Heart right ventricle (tissue), 16 donors: Measurements from ENCODE around the gene CAMK2N2. TPM values are rescaled to one million over a fixed set of nuclear protein-coding genes. Genes with fewer than 3 reads are reported as not detected.

ENCODE experiments used
- ATAC-seq, 8 donors: fragments of 200-7000 bp; cut with Tn5 transposase; one replicate each; pipeline ENCODE4 v1.9.1; 2020; ENCODE audit warnings: mild to moderate bottlenecking in 8 of 8, moderate library complexity in 8 of 8, moderate number of reproducible peaks in 1 of 8
- DNase-seq, 2 donors: peaks; one replicate each; pipeline ENCODE4 v3.0.0-alpha.2; 2020
- H3K27ac ChIP-seq, 10 donors: fragments of 200-600 bp; sonication (generic) in 2 of 10; one replicate each; pipeline versions ENCODE4 v1.5.0 to v1.8.0; 2020 to 2022; ENCODE audit warnings: mild to moderate bottlenecking in 3 of 10
- H3K27me3 ChIP-seq, 7 donors: fragments of 200-600 bp; one replicate each; pipeline ENCODE4 v1.8.0; 2021 to 2022; ENCODE audit warnings: mild to moderate bottlenecking in 2 of 7
- H3K36me3 ChIP-seq, 9 donors: fragments of 200-600 bp; sonication (generic) in 1 of 9; one replicate each; pipeline versions ENCODE4 v1.5.0 to v1.8.0; 2020 to 2022; ENCODE audit warnings: mild to moderate bottlenecking in 2 of 9
- H3K4me1 ChIP-seq, 9 donors: fragments of 200-600 bp; sonication (generic) in 1 of 9; one replicate each; pipeline versions ENCODE4 v1.5.0 to v1.8.0; 2020 to 2022; ENCODE audit warnings: mild to moderate bottlenecking in 4 of 9
- H3K4me3 ChIP-seq, 10 donors: fragments of 200-600 bp; sonication (generic) in 2 of 10; one replicate each; pipeline versions ENCODE4 v1.5.0 to v1.8.0; 2020 to 2022; ENCODE audit warnings: mild to moderate bottlenecking in 7 of 10, moderate library complexity in 2 of 10
- H3K9me3 ChIP-seq, 11 donors: fragments of 200-600 bp in 10 of 11; sonication (generic) in 2 of 11; one replicate each; pipeline versions ENCODE4 v1.5.0 to v1.8.0; 2013 to 2022; ENCODE audit warnings: mild to moderate bottlenecking in 2 of 11, control low read depth in 1 of 11, moderate library complexity in 1 of 11
- WGBS, 2 donors: extraction: QIAGEN DNeasy Blood & Tissue Kit; methylation state at CpG; one replicate each; pipeline ENCODE4 v1.1.7; 2013; ENCODE audit warnings: inconsistent platforms in 1 of 2; 5-methylcytosine and 5-hydroxymethylcytosine counted together
- intact Hi-C, 10 donors: fragments of 100-400 bp; cut with DNase I; formaldehyde crosslinking; loops; one replicate each; pipeline versions ENCODE4 v1.11.1 to v1.14.2; 2022
- long read RNA-seq, 3 donors: library from polyadenylated mRNA; unstranded; transcript quantifications; one replicate each; pipeline ENCODE4 v2.0.0, GENCODE V29; 2020 to 2021
- polyA plus RNA-seq, 2 donors: library from polyadenylated mRNA; stranded (reverse); fragments of 200-250 nt; gene quantifications; one replicate each; pipeline ENCODE4 v1.2.3, GENCODE V29; 2013
- total RNA-seq, 10 donors: library from RNA; stranded (reverse); fragmentation: NEBNext Ultra II Directional in 3 of 10; extraction: Animal tissue kit (Norgen Biotek cat#: 25700) in 3 of 10; gene quantifications; one replicate each; pipeline versions ENCODE4 v1.2.1 to v1.2.4, GENCODE V29; 2021 to 2023
- TF ChIP-seq, protein P1 (sequence below), 9 donors: fragments of 200-600 bp; sonication (generic) in 2 of 9; IDR thresholded peaks; one replicate each; pipeline versions ENCODE4 v1.5.0 to v1.8.0; 2021 to 2022; ENCODE audit warnings: antibody characterized with exemption in 9 of 9, mild to moderate bottlenecking in 5 of 9, moderate library complexity in 1 of 9
- donor health status: Arrhythmogenic right ventricular cardiomyopathy.
- donor health status: ischemic (EF 13 %, LVEDD 7.1; RV severe dilation, severe dysfunction).
- donor health status: healthy with polysubstance abuse.
- donor health status: DM: no; HTN: yes; CAD: no.
- donor health status: DM: no; HTN: no; CAD: no.
- donor health status: ischemic (EF 25% LVEDD 6.9; RV normal size, moderate dysfunction).
- donor health status: ischemic (EF 25% LVEDD 5.7; RV mildly dilated, moderate dysfunction).
- donor health status: healthy.
- donor health status: DM: yes; HTN: yes; CAD: no.
- donor health status: Ischemic cardiomyopathy.
- donor health status: ischemic (EF 35%, LVEDD 5.7; RV mildly dilated, moderate dysfunction).
- donor health status: nonischemic (EF 11% LVEDD 7.7; RV severe dilation, severe dysfunction).
- donor health status: DM: yes; HTN: yes; CAD: no.
- donor health status: PGD.
- donor health status: ischemic (EF 29% LVEDD 5.4; RV normal size, mild dysfunction).
- donor health status: nonischemic (EF 23%, LVEDD 6.1; RV moderate dilation, normal function).

Gene CAMK2N2
- total RNA-seq = under 1 TPM in 3 of 10 donors, not detected in 7; 0.20 to 0.30 (median 0.25) TPM
- under 1 TPM in 1 of 2 donors, not detected in 1; 0.12 TPM for polyA plus RNA-seq
- long read RNA-seq, donor 1 = 0 reads
- long read RNA-seq, donor 2 = 0 reads
- long read RNA-seq, donor 3 = 0 reads

DNA sequence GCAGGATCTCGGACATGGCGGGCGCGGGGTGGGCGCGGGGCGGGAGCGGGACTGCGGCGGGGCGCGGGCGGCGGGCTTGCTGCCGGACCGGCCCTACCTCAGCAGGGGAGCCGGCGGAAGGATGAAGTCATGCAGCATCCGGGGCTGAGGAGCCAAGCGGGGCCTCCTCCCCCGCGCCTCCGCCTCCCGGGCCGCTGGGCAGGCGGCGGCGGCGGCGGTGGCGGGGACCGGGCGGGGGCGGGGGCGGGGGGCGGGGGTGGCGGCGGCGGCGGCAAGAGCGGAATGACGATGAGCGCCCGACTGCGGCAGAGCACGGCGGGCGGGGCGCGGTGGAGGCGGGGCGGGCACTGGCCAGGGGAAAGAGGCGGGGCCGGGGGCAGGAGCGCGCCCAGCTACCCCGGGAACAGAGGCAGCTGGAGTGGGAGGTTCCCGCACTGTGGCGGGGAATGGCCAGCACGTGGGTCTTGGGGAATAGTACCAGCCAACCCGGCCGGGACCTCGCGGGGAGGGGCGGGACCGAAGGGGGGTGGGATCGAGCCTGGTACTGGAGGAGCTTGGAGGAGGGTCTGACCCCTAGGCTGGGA is at the start of gene CAMK2N2:
Gene CAMK2N2, minus strand, starts transcription at position 284 of the 584 bp plus-strand sequence. Its CDS starts 268 bp downstream, at position 16.
- ATAC-seq (peak; percentile 30 to 81 (median 60)), DNase-seq (peak; percentile 22 to 51)
- 0 to 1% methylated on average over 23 to 65 of the region's 67 CpGs for WGBS, 2 donors

DNA sequence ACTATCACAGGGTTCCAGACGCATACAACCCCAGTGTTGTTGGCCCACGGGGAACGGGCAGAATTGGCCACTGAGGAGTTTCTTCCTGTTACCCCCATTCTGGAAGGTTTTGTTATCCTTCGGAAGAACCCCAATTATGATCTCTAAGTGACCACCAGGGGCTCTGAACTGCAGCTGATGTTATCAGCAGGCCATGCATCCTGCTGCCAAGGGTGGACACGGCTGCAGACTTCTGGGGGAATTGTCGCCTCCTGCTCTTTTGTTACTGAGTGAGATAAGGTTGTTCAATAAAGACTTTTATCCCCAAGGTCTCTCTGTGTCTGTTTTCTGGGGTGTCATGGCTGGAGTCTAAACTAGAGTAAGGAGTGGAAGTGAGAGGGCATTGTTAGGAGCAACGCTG is 47.4 kb upstream of the CAMK2N2 start:
- no peaks in the 10 kb centered on the region for H3K9me3 ChIP-seq
- H3K27me3 ChIP-seq = no peaks in the 10 kb centered on the region
- no peak overlapping the region for H3K27ac ChIP-seq
- peaks cover 0 to 2% (median under 1%) of the 10 kb centered on the region in 9 donors for H3K4me1 ChIP-seq
- DNase-seq (no peak), ATAC-seq (no peak)
- intact Hi-C loops = loop anchor here in 1 of 10 donors (10.0 kb wide), 1 partner anchor 46 kb away; no protein-coding TSS in a partner anchor
- H3K4me3 ChIP-seq = no peak overlapping the region
- TF ChIP-seq, protein P1, sequence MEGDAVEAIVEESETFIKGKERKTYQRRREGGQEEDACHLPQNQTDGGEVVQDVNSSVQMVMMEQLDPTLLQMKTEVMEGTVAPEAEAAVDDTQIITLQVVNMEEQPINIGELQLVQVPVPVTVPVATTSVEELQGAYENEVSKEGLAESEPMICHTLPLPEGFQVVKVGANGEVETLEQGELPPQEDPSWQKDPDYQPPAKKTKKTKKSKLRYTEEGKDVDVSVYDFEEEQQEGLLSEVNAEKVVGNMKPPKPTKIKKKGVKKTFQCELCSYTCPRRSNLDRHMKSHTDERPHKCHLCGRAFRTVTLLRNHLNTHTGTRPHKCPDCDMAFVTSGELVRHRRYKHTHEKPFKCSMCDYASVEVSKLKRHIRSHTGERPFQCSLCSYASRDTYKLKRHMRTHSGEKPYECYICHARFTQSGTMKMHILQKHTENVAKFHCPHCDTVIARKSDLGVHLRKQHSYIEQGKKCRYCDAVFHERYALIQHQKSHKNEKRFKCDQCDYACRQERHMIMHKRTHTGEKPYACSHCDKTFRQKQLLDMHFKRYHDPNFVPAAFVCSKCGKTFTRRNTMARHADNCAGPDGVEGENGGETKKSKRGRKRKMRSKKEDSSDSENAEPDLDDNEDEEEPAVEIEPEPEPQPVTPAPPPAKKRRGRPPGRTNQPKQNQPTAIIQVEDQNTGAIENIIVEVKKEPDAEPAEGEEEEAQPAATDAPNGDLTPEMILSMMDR (IDR thresholded peaks at IDR 0.05) = no peak
- WGBS, 2 donors = 63 to 69% methylated on average over 7 of the region's 7 CpGs
- H3K36me3 ChIP-seq = peaks cover 4 to 58% (median 55%) of the 10 kb centered on the region in 9 donors

More for the DNA sequence above, at the start of gene CAMK2N2:
- Histone ChIP-seq H3K27me3 (peaks cover 13 to 78% (median 72%) of the 10 kb centered on the region in 7 donors), H3K27ac (no peak within 1 kb of the TSS), H3K36me3 (no peaks in the 10 kb centered on the region), H3K4me1 (peaks cover 12 to 33% (median 26%) of the 10 kb centered on the region in 9 donors), H3K4me3 (peak within 1 kb of the TSS; percentile 28 to 58 (median 53)), H3K9me3 (no peaks in the 10 kb centered on the region)
- intact Hi-C loops = no loop called here
- TF ChIP-seq, protein P1 (IDR thresholded peaks at IDR 0.05) = no peak

DNA sequence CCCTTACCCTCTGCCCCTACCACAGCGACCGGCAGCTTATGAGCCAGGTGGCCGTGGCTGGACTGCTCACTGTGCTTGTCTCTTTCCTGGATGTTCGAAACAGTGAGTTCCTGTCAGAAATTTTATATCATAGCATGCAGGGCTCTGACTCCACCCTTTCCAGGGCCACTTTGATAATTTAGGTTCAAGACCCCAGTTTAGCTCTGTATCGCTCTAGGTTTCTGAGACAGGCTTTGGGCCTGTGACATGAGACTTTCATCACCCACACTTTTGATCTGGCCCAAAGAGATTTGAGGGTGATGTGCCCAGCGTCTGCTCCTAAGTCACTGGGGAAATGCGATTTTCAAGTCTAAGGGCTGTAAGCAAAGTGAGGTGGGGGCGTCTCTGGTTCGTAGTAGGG is 46.6 kb upstream of the CAMK2N2 start:
- Histone ChIP-seq H3K27ac (no peak overlapping the region), H3K9me3 (no peaks in the 10 kb centered on the region), H3K27me3 (no peaks in the 10 kb centered on the region), H3K4me1 (no peaks in the 10 kb centered on the region), H3K36me3 (peaks cover 7 to 66% (median 64%) of the 10 kb centered on the region in 9 donors), H3K4me3 (no peak overlapping the region)
- TF ChIP-seq, protein P1 (IDR thresholded peaks at IDR 0.05) = no peak
- DNase-seq (no peak), ATAC-seq (no peak)
- intact Hi-C loops = loop anchor here in 1 of 10 donors (10.0 kb wide), 1 partner anchor 47 kb away; no protein-coding TSS in a partner anchor
- WGBS, 2 donors = 93 to 94% methylated on average over 9 of the region's 9 CpGs

DNA sequence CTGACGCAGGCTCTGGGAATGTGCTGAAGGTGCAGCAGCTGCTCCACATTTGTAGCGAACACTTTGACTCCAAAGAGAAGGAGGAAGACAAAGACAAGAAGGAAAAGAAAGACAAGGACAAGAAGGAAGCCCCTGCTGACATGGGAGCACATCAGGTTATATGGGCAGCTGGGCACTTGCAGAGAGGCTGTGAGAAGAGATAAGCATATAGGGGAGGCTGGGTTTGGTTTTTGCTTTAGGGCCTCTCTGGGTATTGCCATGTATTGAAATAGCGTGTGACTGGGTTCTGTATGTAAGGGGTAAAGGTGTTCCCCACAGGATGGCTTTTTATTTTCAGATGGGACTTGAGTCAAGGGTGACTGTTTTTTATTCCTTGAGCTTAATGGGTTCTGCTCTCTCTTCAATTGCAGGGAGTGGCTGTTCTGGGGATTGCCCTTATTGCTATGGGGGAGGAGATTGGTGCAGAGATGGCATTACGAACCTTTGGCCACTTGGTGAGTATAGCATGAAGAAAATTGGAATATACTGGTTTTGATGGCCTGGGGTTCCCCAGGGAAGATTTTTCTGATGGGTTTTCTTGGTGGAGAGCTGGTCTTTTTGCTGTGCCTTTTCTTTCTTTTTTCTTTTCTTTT is 45.1 kb upstream of the CAMK2N2 start:
- Histone ChIP-seq H3K36me3 (peaks cover 7 to 81% (median 78%) of the 10 kb centered on the region in 9 donors), H3K27ac (no peak overlapping the region), H3K27me3 (no peaks in the 10 kb centered on the region), H3K4me3 (no peak overlapping the region), H3K4me1 (no peaks in the 10 kb centered on the region), H3K9me3 (no peaks in the 10 kb centered on the region)
- TF ChIP-seq, protein P1 (IDR thresholded peaks at IDR 0.05) = no peak
- DNase-seq (no peak), ATAC-seq (no peak)
- 89 to 93% methylated on average over 4 of the region's 4 CpGs for WGBS, 2 donors
- intact Hi-C loops = loop anchor here in 1 of 10 donors (10.0 kb wide), 1 partner anchor 48 kb away; no protein-coding TSS in a partner anchor
